Gastroesophageal sphincter (tissue), 3 donors: ENCODE data around the gene CNMD.

Experiments used
- CTCF ChIP-seq, 4 experiments: fragments of 200-600 bp in 2 of 4; fragments of 450-650 bp in 2 of 4; sonication (generic) in 1 of 4; IDR thresholded peaks; one replicate each; pipeline ENCODE4 v1.5.1; 2017 to 2019; ENCODE audit warnings: antibody characterized with exemption in 4 of 4, mild to moderate bottlenecking in 2 of 4, moderate library complexity in 2 of 4
- POLR2A ChIP-seq, 2 donors: fragments of 450-650 bp; IDR thresholded peaks; one replicate each; pipeline ENCODE4 v1.6.1; 2017; ENCODE audit warnings: antibody characterized with exemption in 2 of 2, mild to moderate bottlenecking in 2 of 2, moderate library complexity in 1 of 2

- no peak for TF ChIP-seq POLR2A (IDR thresholded peaks at IDR 0.05)
- TF ChIP-seq CTCF (IDR thresholded peaks at IDR 0.05): no peak
These were observed 61.8 kb downstream of the CNMD start for GRCh38 chr13:52677823-52678222.
